ENCODE results near the gene KCNK3. TPM values are rescaled to one million over a fixed set of nuclear protein-coding genes. Genes with fewer than 3 reads are reported as not detected.
"Not testable (repeated sequence)": the region's sequence is repeated elsewhere in the genome, so short reads cannot be mapped to it uniquely, and the experiment has no call there.

Gene KCNK3
- total RNA-seq, 3 donors from 2014 or later (not counting 1 experiment from before 2014, with no cell fraction given): not detected

DNA sequence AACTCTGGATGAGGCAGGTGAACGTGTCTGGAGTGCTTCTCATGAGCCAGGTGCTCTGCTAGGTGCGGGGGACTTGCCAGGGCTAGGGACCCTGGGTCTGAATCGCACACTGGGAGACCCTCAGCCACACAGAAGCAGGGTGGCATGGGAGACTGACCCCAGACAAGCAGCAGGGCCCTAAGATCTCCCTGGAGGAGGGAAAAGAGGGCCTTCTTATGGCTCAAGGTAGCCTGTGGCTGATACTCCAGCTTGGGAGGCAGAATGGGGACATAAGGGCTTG is 38.5 kb upstream of the KCNK3 start:
- Mint-ChIP-seq H3K9me3 (no peaks in the 10 kb centered on the region), H3K27me3 (ENCODE audit: low read depth in 2 of 2) (peaks cover 18 to 29% of the 10 kb centered on the region in 2 donors), H3K4me3 (no peak overlapping the region), H3K4me1 (no peaks in the 10 kb centered on the region), H3K36me3 (no peaks in the 10 kb centered on the region), H3K27ac (no peak overlapping the region)
- Histone ChIP-seq H3K4me1 (ENCODE audit: control insufficient read depth, insufficient read depth, low read length) (no peaks in the 10 kb centered on the region), H3K27me3 (ENCODE audit: control insufficient read depth, insufficient read depth, low read length) (no peaks in the 10 kb centered on the region), H3K9me3 (ENCODE audit: control insufficient read depth, insufficient read depth, low read length) (no peaks in the 10 kb centered on the region), H3K27ac (ENCODE audit: low read length) (no peak overlapping the region), H3K36me3 (ENCODE audit: control insufficient read depth, insufficient read depth, low read length) (no peaks in the 10 kb centered on the region), H3K4me3 (ENCODE audit: low read length) (no peak overlapping the region)
- 83% methylated on average over 3 of the region's 3 CpGs for WGBS (ENCODE audit: insufficient coverage)
- DNase-seq (no peak), ATAC-seq (no peak)
- intact Hi-C loops (cut with micrococcal nuclease): no loop called here
- TF ChIP-seq, protein P1, sequence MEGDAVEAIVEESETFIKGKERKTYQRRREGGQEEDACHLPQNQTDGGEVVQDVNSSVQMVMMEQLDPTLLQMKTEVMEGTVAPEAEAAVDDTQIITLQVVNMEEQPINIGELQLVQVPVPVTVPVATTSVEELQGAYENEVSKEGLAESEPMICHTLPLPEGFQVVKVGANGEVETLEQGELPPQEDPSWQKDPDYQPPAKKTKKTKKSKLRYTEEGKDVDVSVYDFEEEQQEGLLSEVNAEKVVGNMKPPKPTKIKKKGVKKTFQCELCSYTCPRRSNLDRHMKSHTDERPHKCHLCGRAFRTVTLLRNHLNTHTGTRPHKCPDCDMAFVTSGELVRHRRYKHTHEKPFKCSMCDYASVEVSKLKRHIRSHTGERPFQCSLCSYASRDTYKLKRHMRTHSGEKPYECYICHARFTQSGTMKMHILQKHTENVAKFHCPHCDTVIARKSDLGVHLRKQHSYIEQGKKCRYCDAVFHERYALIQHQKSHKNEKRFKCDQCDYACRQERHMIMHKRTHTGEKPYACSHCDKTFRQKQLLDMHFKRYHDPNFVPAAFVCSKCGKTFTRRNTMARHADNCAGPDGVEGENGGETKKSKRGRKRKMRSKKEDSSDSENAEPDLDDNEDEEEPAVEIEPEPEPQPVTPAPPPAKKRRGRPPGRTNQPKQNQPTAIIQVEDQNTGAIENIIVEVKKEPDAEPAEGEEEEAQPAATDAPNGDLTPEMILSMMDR (IDR thresholded peaks at IDR 0.05): no peak

DNA sequence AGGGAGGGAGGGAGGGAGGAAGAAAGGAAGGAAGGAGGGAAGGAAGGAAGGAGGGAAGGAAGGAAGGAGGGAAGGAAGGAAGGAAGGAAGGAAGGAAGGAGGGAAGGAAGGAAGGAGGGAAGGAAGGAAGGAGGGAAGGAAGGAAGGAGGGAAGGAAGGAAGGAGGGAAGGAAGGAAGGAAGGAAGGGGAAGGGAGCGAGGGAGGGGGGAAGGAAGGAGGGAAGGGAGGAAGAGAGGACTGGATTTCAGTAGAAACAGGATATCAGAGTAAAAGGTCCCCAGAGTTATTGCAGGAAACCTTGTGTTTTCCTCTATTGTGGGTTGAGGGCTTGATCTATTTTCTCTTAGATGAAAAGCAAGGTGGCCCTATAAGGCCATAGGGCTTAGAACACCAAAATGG is 37.4 kb upstream of the KCNK3 start:
- H3K36me3 Mint-ChIP-seq; H3K4me1 Mint-ChIP-seq; H3K9me3 ChIP-seq (ENCODE audit: control insufficient read depth, insufficient read depth, low read length); DNase-seq; H3K27me3 ChIP-seq (ENCODE audit: control insufficient read depth, insufficient read depth, low read length); H3K9me3 Mint-ChIP-seq; H3K4me3 ChIP-seq (ENCODE audit: low read length); H3K27ac Mint-ChIP-seq; H3K4me3 Mint-ChIP-seq; H3K36me3 ChIP-seq (ENCODE audit: control insufficient read depth, insufficient read depth, low read length); H3K27ac ChIP-seq (ENCODE audit: low read length); intact Hi-C loops (cut with micrococcal nuclease); H3K4me1 ChIP-seq (ENCODE audit: control insufficient read depth, insufficient read depth, low read length); ATAC-seq: not testable (repeated sequence)
- 5% methylated on average over 1 of the region's 1 CpG for WGBS (ENCODE audit: insufficient coverage)
- peaks cover 19 to 24% of the 10 kb centered on the region in 2 donors for H3K27me3 Mint-ChIP-seq (ENCODE audit: low read depth in 2 of 2)

DNA sequence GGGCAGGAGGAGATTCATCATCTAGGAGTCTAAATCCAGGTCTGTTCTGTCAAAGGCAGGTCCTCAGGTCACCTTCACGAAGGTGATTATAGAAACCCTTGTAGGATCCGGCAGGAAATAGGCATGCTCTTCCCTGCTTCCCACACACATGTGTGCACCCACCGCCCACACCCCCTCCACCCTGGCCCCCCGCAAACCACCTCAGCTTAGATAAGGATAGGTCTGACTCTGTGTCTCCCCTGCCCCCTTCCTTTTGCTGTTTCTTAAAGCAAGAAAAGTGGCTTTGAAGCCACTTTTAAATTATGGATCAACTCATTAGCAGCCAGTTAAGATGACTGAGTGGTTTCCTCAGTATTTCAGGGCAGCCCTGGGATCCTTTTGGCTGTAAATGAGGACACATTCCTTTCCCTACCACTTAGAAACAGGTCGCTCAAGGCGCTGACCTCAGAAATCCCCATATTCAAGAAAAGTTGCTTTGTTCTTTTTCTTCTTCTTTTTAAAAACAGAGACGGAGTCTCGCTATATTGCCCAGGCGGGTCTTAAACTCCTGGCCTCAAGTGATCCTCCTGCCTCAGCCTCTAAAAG is 36.8 kb upstream of the KCNK3 start:
- intact Hi-C loops (cut with micrococcal nuclease): no loop called here
- no peaks in the 10 kb centered on the region for H3K4me1 Mint-ChIP-seq
- no peak overlapping the region for H3K4me3 Mint-ChIP-seq
- Histone ChIP-seq H3K9me3 (ENCODE audit: control insufficient read depth, insufficient read depth, low read length) (peaks cover under 1% of the 10 kb centered on the region), H3K36me3 (ENCODE audit: control insufficient read depth, insufficient read depth, low read length) (no peaks in the 10 kb centered on the region), H3K4me1 (ENCODE audit: control insufficient read depth, insufficient read depth, low read length) (no peaks in the 10 kb centered on the region), H3K4me3 (ENCODE audit: low read length) (no peak overlapping the region), H3K27me3 (ENCODE audit: control insufficient read depth, insufficient read depth, low read length) (no peaks in the 10 kb centered on the region), H3K27ac (ENCODE audit: low read length) (no peak overlapping the region)
- peaks cover 14 to 18% of the 10 kb centered on the region in 2 donors for H3K27me3 Mint-ChIP-seq (ENCODE audit: low read depth in 2 of 2)
- 77% methylated on average over 8 of the region's 9 CpGs for WGBS (ENCODE audit: insufficient coverage)
- peaks cover 6% of the 10 kb centered on the region for H3K36me3 Mint-ChIP-seq
- ATAC-seq (no peak), DNase-seq (no peak)
- TF ChIP-seq, protein P1 (IDR thresholded peaks at IDR 0.05): no peak
- H3K27ac Mint-ChIP-seq: no peak overlapping the region
- peaks cover 6 to 8% of the 10 kb centered on the region in 2 donors for H3K9me3 Mint-ChIP-seq

DNA sequence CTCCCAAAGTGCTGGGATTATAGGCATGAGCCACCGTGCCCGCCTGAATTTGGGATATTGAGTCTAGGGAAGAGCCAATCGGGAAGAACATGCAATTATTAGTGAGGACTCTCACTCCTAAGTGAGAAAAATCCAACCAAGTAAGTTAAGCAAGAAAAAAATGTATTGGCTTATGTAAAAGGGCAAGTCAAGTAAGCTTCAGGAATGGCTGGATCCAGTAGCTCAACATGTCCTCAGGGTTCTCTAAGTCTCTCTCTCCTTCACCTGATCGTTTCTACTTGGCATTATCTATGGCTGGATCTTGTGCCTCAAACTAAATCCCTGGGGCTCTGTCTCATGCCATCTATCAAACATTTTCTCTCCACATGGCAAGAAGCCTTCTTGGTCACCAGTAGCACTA is 35.3 kb upstream of the KCNK3 start:
- WGBS (ENCODE audit: insufficient coverage): 84% methylated on average over 4 of the region's 4 CpGs
- ATAC-seq: no peak
- peaks cover 4% of the 10 kb centered on the region for H3K9me3 ChIP-seq (ENCODE audit: control insufficient read depth, insufficient read depth, low read length)
- H3K4me1 Mint-ChIP-seq: no peaks in the 10 kb centered on the region
- H3K4me3 ChIP-seq (ENCODE audit: low read length): no peak overlapping the region
- TF ChIP-seq, protein P1 (IDR thresholded peaks at IDR 0.05): no peak
- no peaks in the 10 kb centered on the region for H3K36me3 ChIP-seq (ENCODE audit: control insufficient read depth, insufficient read depth, low read length)
- no peak for DNase-seq
- H3K27ac Mint-ChIP-seq: no peak overlapping the region
- peaks cover 6 to 8% of the 10 kb centered on the region in 2 donors for H3K27me3 Mint-ChIP-seq (ENCODE audit: low read depth in 2 of 2)
- peaks cover 6 to 12% of the 10 kb centered on the region in 2 donors for H3K9me3 Mint-ChIP-seq
- H3K4me1 ChIP-seq (ENCODE audit: control insufficient read depth, insufficient read depth, low read length): no peaks in the 10 kb centered on the region
- H3K36me3 Mint-ChIP-seq: peaks cover 7% of the 10 kb centered on the region
- H3K27me3 ChIP-seq (ENCODE audit: control insufficient read depth, insufficient read depth, low read length): no peaks in the 10 kb centered on the region
- intact Hi-C loops (cut with micrococcal nuclease): no loop called here
- H3K27ac ChIP-seq (ENCODE audit: low read length): no peak overlapping the region
- no peak overlapping the region for H3K4me3 Mint-ChIP-seq
